Measurements from ENCODE around the gene VTI1A. TPM values are rescaled to one million over a fixed set of nuclear protein-coding genes. Genes with fewer than 3 reads are reported as not detected.

Gene VTI1A
- total RNA-seq, 1 experiment from 2014 or later = 22.0 TPM

GRCh38 chr10:112580267-112580666, 133.3 kb downstream of the VTI1A start:
- no peak overlapping the region for H4K91ac ChIP-seq (ENCODE audit: insufficient read length, low read depth, low read length)
- H4K5ac ChIP-seq (ENCODE audit: insufficient read length, low read depth, low read length) = no peak overlapping the region
- H3K9ac ChIP-seq (ENCODE audit: extremely low read depth, insufficient read length, low read length) = no peak overlapping the region
- no peaks in the 10 kb centered on the region for H3K79me1 ChIP-seq (ENCODE audit: insufficient read depth, low read depth, low read length, poor library complexity, severe bottlenecking)
- H3K18ac ChIP-seq (ENCODE audit: insufficient read length, low read depth, low read length) = no peak overlapping the region
- peaks cover 2% of the 10 kb centered on the region; the same call in 1 of the 2 replicates for H3K4me1 ChIP-seq (ENCODE audit: insufficient read depth, low read length)
- H3K4me2 ChIP-seq (ENCODE audit: insufficient read depth, insufficient read length, low read length) = no peak overlapping the region
- no peak overlapping the region for H3K56ac ChIP-seq (ENCODE audit: insufficient read length, low read depth, low read length)
- H3K27ac ChIP-seq (ENCODE audit: insufficient read length, low read depth, low read length) = no peak overlapping the region
- no peaks in the 10 kb centered on the region for H4K20me1 ChIP-seq (ENCODE audit: control insufficient read depth, insufficient read depth, insufficient read length)
- H3K9me3 ChIP-seq (ENCODE audit: control insufficient read depth, low read depth, low read length) = no peaks in the 10 kb centered on the region
- H3T11ph ChIP-seq (ENCODE audit: low read length) = no peak overlapping the region
- Mint-ChIP-seq H3K4me1 (peaks cover 31 to 32% of the 10 kb centered on the region in 2 experiments), H3K9me3 (no peaks in the 10 kb centered on the region), H3K4me3 (no peak overlapping the region), H3K36me3 (ENCODE audit: insufficient read depth in 1 of 3, low read depth in 3 of 3) (no peaks in the 10 kb centered on the region), H3K27me3 (ENCODE audit: low read depth) (no peaks in the 10 kb centered on the region), H3K27ac (no peak overlapping the region; a peak in 2 of 7 replicates)
- no peak for DNase-seq
- H3K23me2 ChIP-seq (ENCODE audit: insufficient read length, low read depth, low read length, poor library complexity, severe bottlenecking) = no peaks in the 10 kb centered on the region
- WGBS (ENCODE audit: extremely low coverage, insufficient read length, low lambda C conversion rate) = no CpG with 5 or more reads among the region's 2 CpGs
- H2BK20ac ChIP-seq (ENCODE audit: low read depth, low read length, poor library complexity, severe bottlenecking) = no peak overlapping the region
- no peak overlapping the region for H3K14ac ChIP-seq (ENCODE audit: insufficient read depth, low read length)
- TF ChIP-seq, protein P1, sequence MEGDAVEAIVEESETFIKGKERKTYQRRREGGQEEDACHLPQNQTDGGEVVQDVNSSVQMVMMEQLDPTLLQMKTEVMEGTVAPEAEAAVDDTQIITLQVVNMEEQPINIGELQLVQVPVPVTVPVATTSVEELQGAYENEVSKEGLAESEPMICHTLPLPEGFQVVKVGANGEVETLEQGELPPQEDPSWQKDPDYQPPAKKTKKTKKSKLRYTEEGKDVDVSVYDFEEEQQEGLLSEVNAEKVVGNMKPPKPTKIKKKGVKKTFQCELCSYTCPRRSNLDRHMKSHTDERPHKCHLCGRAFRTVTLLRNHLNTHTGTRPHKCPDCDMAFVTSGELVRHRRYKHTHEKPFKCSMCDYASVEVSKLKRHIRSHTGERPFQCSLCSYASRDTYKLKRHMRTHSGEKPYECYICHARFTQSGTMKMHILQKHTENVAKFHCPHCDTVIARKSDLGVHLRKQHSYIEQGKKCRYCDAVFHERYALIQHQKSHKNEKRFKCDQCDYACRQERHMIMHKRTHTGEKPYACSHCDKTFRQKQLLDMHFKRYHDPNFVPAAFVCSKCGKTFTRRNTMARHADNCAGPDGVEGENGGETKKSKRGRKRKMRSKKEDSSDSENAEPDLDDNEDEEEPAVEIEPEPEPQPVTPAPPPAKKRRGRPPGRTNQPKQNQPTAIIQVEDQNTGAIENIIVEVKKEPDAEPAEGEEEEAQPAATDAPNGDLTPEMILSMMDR (conservative IDR thresholded peaks at IDR 0.05) = no peak
- H4K8ac ChIP-seq (replicated peaks; ENCODE audit: insufficient read length, low read depth, low read length) = no peak overlapping the region
- no peaks in the 10 kb centered on the region for H3K27me3 ChIP-seq (ENCODE audit: insufficient read depth, low read length)
- no peak overlapping the region for H2BK15ac ChIP-seq (ENCODE audit: low read depth, low read length)
- H2BK12ac ChIP-seq (ENCODE audit: insufficient read length, low read depth, low read length) = no peak overlapping the region
- no peak overlapping the region for H2BK120ac ChIP-seq (ENCODE audit: low read depth, low read length, poor library complexity, severe bottlenecking)
- H2BK5ac ChIP-seq (ENCODE audit: insufficient read length, low read length) = no peak overlapping the region
- H2AFZ ChIP-seq (ENCODE audit: low read length) = no peak overlapping the region
- no peak overlapping the region for H3K4ac ChIP-seq (ENCODE audit: low read depth, low read length)
- H3K79me2 ChIP-seq (ENCODE audit: insufficient read depth, low read length) = no peaks in the 10 kb centered on the region
- H2AK5ac ChIP-seq (ENCODE audit: insufficient read length, low read length) = no peak overlapping the region
- H3K23ac ChIP-seq (ENCODE audit: insufficient read length, low read depth, low read length) = no peak overlapping the region

Data from H9 (cell line).